HepG2 (cell line): ENCODE results near the gene PTAR1.

Source experiments
- ARID4A ChIP-seq: sonication (generic); formaldehyde crosslinking; IDR thresholded peaks from 2 replicates; pipeline ENCODE4 v1.5.0; 2020; ENCODE audit warnings: mild to moderate bottlenecking, missing genetic modification reagents, borderline replicate concordance
- CREM ChIP-seq, 2 experiments: sonication (generic) in 1 of 2; formaldehyde crosslinking in 1 of 2; IDR thresholded peaks; 2 replicates each; pipeline versions ENCODE4 v1.4.0 to v1.6.1; 2016 to 2020; ENCODE audit warnings: antibody characterized with exemption in 1 of 2, mild to moderate bottlenecking in 1 of 2, missing genetic modification reagents in 1 of 2
- DDIT3 ChIP-seq: sonication (generic); formaldehyde crosslinking; IDR thresholded peaks from 2 replicates; pipeline ENCODE4 v1.4.0; 2020; ENCODE audit warnings: mild to moderate bottlenecking, missing genetic modification reagents
- EED ChIP-seq: sonication (generic); formaldehyde crosslinking; IDR thresholded peaks from 2 replicates; pipeline ENCODE4 v1.5.0; 2020; ENCODE audit warnings: mild to moderate bottlenecking, missing genetic modification reagents
- ELF4 ChIP-seq: sonication (generic); formaldehyde crosslinking; IDR thresholded peaks from 2 replicates; pipeline ENCODE4 v1.5.0; 2020; ENCODE audit warnings: missing genetic modification reagents, mild to moderate bottlenecking, moderate library complexity, borderline replicate concordance
- NBN ChIP-seq: fragments of 450-650 bp; conservative IDR thresholded peaks from 2 replicates; pipeline ENCODE4 v1.6.1; 2017
- TF ChIP-seq, protein P1 (sequence below): sonication (generic); formaldehyde crosslinking; IDR thresholded peaks from 2 replicates; pipeline ENCODE4 v1.5.0; 2020; ENCODE audit warnings: mild to moderate bottlenecking, missing genetic modification reagents, moderate library complexity

DNA sequence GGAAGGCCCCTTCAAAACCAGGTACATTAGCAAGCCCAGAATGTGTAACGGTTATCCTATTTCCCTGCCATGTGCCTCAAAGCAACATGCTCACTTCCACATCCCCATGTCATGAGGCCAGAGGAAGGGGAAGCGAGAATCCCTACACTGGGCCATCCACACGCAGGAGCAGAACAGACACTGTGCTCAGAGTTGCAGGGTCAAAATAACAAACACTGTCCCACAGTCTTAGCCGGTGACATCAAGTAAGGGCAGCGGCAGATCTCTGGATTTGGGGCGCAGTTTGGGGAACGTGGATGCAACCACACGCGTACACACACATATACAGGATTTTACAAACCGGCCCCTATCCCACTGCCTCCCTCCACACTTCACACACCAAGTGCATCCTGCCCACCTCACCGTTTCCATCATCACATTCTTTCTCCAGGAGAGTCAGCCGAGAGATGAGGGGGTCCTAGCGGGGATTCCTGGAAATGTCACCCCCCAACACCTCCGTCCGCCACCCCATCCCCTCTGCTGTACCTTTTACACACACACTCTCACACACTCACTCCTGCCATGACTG, 88.4 kb downstream of the PTAR1 start:
- TF ChIP-seq, protein P1, sequence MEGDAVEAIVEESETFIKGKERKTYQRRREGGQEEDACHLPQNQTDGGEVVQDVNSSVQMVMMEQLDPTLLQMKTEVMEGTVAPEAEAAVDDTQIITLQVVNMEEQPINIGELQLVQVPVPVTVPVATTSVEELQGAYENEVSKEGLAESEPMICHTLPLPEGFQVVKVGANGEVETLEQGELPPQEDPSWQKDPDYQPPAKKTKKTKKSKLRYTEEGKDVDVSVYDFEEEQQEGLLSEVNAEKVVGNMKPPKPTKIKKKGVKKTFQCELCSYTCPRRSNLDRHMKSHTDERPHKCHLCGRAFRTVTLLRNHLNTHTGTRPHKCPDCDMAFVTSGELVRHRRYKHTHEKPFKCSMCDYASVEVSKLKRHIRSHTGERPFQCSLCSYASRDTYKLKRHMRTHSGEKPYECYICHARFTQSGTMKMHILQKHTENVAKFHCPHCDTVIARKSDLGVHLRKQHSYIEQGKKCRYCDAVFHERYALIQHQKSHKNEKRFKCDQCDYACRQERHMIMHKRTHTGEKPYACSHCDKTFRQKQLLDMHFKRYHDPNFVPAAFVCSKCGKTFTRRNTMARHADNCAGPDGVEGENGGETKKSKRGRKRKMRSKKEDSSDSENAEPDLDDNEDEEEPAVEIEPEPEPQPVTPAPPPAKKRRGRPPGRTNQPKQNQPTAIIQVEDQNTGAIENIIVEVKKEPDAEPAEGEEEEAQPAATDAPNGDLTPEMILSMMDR, result no peak
- TF ChIP-seq EED (CRISPR knock-in tag) (no peak), NBN (no peak), CREM (IDR thresholded peaks at IDR 0.05) (no peak), CREM (CRISPR knock-in tag; IDR thresholded peaks at IDR 0.05) (no peak), ARID4A (CRISPR knock-in tag) (no peak), DDIT3 (CRISPR knock-in tag) (no peak), ELF4 (CRISPR knock-in tag) (no peak)
